HG02588 (cell line): ENCODE results near the gene MXD4.

Experiments used
- ATAC-seq: cut with Tn5 transposase; IDR thresholded peaks from one replicate; pipeline ENCODE4 v1.9.1; 2021; ENCODE audit warnings: mild to moderate bottlenecking, moderate library complexity; ENCODE audit not compliant: unreplicated experiment

Gene MXD4

DNA sequence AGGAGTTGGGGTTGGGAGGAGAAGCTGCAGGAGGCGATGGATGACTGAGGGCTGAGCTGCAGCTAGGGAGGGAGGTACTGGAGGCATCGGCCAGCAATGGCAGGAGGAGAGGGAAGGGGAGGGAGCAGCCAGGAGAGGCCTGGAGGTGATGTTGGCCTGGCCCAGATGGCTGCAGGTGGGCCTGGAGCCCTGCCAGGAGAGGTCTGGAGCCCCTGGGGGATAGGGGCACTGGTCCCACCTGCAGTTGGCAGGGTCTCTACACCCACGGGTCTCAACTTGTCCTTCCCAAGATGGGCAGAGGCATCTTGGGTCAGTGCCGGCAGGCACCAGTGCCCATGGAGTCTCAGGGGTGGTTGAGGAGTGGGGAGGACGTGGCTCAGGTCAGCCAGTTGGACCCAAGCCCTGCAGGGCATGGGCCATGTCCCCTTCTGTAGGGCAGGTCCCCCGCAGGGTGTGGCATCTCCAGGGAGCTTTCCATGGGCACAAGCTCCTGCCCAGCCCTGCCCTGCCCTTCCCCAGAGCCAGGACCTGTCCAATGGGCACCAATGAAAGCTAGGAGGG, 2.7 kb upstream of the MXD4 start:
- ATAC-seq, result no peak

DNA sequence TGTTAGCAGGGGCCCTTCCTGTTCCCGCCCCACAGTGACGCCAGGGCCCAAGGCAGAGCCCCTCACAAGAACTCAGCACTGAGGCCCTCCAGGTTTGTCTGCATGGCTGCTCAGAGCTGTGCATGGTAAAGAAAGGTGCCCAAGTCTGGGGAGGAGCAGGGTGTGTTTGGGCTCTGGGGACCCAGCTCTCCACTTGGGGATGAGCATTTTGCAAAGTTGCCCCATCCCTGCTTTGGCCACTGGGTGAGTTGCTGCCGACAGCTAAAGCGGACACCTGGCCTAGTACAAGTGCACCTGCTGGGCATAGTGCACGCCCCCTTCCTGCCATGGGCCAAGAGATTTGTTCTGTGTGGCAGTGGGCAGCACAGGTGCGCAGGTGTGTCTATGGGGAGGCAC, 2.0 kb upstream of the MXD4 start:
- ATAC-seq, result no peak

DNA sequence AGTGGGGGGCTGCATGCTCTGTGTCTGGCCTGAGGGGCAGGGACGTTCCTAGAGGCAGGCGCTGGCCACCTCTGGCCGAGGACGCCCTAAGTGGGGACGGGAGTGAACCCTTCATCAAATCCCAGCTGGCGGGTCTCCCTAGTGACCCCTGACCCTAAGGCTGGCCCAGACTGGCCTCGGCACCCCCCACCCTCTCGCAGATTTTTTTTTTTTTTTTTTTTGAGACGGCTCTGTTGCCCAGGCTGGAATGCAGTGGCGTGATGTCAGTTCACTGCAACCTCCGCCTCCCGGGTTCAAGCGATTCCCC, 988 bp upstream of the MXD4 start:
- ATAC-seq, result no peak

- ATAC-seq, result peak; percentile 88
Measured at GRCh38 chr4:2262145-2262943, 435 bp upstream of the MXD4 start.

DNA sequence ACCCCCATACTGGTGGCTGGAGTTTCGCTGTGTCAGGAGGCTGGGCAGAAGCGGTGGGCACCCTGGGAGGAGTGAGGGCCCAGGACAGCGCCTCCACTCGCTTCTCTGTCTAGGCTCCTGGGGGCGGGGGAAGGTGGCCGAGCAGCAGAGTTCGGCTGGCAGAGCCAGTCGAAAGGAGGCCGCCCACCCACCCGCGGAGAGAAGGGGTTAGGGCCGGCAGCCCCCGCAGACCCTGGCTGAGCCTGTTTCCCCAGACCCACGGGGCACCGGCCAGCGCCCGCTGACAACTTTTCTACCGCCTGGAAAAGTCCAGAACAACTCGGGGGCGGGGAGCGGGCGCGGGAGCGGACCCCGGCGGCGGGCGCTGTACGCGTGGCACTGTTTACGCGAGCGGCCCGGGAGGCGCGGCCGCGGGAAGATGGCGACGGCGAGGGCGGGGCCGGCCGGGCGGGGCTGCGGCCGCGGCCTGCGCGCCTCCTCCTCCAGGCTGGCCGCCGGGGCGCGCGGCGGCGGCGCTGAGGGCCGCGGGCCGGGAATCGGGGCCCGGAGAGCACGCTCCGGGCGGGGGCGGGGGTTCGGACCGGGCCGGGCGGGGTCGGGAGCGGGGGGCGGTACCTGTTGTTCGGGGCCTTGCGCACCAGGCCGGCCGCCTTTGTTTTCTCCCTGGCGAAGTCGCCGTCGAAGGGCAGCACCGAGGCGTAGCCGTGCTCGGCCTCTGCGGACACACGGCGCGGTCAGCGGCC, 628 bp downstream of the MXD4 start:
- ATAC-seq, result no peak

DNA sequence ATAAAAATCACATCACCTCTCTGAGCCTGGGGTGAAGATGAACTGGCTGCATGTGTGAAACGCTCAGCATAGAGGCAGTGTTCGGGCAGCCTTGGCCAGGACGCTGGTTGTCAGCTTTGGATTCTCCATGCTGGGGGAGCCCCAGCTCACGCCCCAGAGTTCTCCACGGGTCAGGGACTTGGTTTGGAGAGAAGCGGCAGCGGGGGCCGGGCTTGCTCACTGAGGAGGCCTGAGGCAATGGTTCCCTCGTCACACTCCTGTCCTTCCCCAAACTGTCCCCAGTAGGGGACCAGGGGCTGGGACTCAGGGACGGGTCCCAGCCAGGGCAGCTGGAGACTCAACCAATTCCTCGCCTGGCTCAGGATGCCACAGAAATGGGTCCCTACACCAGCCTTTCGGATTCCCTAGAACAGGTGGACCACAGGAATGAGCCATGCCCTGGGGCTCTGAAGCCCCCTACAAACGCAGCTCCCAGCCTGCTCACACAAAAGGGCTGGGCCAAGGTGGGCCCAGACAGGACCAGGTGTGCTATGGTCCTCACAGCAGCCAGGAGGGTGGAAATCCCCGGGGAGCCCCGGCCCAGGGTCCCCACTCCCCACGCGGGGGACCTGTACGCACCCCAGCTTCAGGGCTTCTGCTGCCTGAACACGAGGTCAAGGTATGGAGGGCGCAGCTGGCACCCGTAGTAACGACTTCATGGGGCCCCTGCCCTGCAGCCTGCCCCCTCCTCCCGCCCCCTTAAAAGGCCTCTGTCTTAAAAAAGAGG, 1.4 kb downstream of the MXD4 start:
- no peak for ATAC-seq

- no peak for ATAC-seq
Measured at GRCh38 chr4:2259541-2260343, 2.2 kb downstream of the MXD4 start.

GRCh38 chr4:2259036-2259540, 2.8 kb downstream of the MXD4 start:
- ATAC-seq, result no peak

- no peak for ATAC-seq
Measured at GRCh38 chr4:2258091-2259035, 3.5 kb downstream of the MXD4 start.

GRCh38 chr4:2257361-2258081, 4.4 kb downstream of the MXD4 start:
- ATAC-seq, result no peak

- no peak for ATAC-seq
Measured at GRCh38 chr4:2256781-2257191, 5.1 kb downstream of the MXD4 start.

- ATAC-seq, result no peak
Measured at GRCh38 chr4:2256156-2256731, 5.7 kb downstream of the MXD4 start.

- ATAC-seq, result no peak
Measured at GRCh38 chr4:2255501-2256155, 6.3 kb downstream of the MXD4 start.

GRCh38 chr4:2254665-2255500, 7.0 kb downstream of the MXD4 start:
- ATAC-seq, result no peak

- ATAC-seq, result no peak
Measured at GRCh38 chr4:2253160-2254084, 8.5 kb downstream of the MXD4 start.

DNA sequence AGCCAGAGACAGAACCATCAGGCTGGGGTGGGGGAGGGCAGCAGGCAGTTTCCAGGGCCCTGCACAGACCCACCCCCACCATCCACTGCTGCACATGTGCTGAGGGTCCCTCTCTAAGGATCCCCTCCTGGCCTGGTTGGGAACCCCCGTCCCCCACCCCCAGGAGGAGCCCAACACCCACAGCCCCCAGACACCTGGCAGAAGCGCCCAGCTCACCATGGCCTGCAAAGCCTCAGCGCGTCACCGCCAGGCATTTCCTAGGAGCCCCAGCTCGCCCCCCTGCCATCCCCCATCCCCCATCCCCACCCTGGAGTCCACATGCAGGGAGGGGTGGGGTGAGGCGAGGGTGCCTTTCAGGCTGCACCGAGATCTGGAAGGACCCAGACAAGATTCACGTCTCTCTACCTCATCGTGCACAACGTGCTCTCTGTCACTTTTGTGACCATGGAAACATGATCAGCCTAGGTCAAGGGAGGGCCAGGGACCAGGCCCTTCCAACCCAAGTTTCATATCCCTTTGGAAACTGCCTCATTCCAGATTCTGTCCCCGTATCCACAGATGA, 9.3 kb downstream of the MXD4 start:
- ATAC-seq, result no peak
